HG03103 (cell line): Measurements from ENCODE around the gene VAT1L.

Experiments used
- ATAC-seq: cut with Tn5 transposase; IDR thresholded peaks from one replicate; pipeline ENCODE4 v1.9.1; 2021; ENCODE audit warnings: low read depth; ENCODE audit not compliant: unreplicated experiment

Gene VAT1L

GRCh38 chr16:78028018-78028417 lies 239.7 kb downstream of the VAT1L start:
- no peak for ATAC-seq
